ENCODE results near the gene B4GALNT4.
A peak's percentile ranks its signal among the peaks of the same experiment; 100 is the strongest.
"Not testable (repeated sequence)": the region's sequence is repeated elsewhere in the genome, so short reads cannot be mapped to it uniquely, and the experiment has no call there.

Gene B4GALNT4

DNA sequence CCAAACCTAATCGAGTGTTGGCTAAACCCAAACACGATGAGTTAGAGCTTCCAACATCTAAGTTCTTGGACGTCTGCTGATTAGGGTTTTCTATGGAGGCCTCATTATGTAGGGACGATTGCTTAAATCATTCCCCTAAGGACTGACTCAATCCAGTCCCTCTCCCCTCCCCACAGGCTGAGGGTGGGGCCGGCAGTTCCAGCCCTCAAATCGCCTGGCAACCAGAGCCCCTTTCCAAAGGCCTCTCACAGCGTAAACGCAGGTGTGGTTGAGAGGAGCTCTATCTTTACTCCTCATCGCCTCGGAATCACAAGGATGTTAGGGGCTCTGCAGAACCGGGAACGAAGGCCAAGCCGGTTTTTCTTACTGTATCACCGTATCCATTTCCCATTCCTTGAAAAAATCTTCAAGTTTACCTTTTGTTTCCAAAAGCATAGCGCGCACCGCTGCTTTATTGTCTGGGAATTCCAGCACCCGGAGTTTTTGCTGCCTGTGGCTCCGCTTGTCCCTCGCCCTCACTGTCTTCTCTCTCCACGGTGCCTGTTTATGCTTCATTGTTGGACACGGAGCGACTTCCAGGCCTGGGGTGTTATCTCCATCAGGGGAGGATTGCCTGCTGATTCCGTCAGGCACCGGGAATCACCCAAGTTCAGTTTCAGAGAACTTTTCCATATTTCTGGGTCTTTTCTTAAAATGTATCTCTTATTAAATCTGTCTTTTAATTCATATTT, 34.9 kb upstream of the B4GALNT4 start:
- no peak for DNase-seq (ENCODE audit: low spot score)

DNA sequence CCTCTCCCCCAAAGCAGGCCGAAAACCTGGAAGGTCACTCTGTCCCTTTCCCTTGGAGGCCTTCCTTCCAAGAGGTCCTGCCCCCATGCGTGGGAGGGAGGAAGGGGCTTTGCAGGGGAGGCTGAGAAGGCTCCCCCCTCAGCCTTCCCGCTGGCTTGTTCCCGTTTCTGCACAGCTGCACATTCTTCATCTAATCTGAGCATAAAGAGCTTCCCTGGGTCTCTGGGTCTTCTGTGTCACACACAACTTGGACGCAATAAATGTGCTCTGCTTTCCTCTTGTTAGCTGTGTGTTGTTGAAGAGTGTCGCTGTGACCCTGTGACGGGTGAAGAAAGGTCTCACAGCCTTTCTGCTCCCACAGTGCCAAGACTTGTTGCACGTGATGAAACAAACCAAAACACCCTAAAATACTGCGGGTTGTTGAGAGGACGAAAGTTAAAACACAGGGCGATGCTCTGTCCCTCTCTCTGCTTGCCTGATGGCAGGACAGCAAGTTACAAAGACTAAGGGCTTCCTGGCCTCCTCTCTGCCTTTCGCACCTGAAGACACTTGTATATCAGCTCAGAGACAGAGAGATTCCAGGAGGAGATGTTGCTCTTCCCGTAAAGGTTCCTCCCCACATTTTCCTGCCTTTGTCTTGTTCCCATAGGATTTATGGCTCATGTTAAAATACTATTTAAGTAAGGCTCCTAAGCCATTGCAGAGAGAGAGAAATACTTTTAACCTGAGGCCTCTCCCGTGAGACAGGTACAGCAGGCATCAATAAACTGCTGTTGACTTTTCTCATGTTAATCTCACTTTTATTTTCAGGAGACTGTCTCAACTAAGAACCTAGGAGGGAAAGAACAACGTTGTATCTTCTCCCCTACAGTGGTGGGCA, 33.3 kb upstream of the B4GALNT4 start:
- DNase-seq (ENCODE audit: low spot score) = no peak

GRCh38 chr11:336659-337198, 32.6 kb upstream of the B4GALNT4 start:
- DNase-seq (ENCODE audit: low spot score) = no peak

DNA sequence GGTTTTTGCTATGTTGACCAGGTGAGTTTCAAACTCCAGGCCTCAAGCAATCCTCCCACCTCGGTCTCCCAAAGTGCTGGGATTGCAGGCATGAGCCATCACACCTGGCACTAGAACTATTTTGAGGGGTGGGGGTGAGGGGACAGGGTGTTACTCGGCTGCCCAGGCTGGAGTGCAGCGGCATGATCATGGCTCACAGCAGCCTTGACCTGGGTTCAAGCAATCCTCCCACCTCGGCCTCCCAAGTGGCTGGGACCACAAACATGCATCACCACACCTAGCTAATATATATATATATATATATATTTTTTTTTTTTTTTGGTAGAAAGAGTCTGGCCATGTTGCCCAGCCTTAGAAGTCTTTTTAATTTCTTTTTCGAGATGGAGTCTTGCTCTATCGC, 31.6 kb upstream of the B4GALNT4 start:
- DNase-seq (ENCODE audit: low spot score) = no peak

DNA sequence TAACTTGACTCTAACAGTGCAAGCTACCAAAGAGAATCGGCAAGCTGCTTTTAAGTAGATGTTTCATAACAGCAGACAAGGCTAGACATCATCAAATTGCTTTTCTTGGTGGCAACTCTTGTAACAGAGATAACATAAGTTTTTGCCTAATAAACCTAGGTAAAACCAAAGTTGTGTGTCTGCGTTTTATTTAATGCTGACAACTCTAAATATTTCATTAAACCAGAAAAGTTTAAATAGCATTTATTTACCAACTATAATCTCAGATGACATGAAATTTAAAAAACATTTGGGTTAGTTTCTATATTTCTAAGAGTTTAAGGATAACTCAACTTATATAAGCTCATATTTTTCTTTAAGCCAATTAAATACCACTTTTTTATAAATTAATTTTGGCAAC, 29.3 kb upstream of the B4GALNT4 start:
- no peak for DNase-seq (ENCODE audit: low spot score)

- DNase-seq (ENCODE audit: low spot score) = no peak
Observed at GRCh38 chr11:340539-341512, 28.5 kb upstream of the B4GALNT4 start.

DNA sequence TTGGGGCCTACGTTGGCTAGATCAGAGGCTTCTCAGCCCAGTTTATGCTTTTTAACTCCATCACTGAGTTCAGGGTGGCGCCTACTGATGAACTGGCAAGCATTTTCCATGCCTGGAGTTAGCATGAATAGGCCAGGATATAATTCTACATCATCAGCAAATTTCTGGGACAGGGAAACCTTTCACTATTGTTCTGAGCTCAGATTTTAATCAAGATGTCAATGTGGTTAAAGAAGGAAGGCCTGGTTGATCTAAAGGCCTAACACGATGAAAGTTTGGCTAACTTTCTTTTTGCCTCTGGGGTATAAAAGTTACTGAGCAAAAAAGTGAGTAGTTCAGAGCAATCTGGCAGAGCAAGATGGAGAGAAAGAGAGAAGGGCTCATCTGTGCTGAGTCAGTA, 27.0 kb upstream of the B4GALNT4 start:
- no peak for DNase-seq (ENCODE audit: low spot score)

GRCh38 chr11:344836-345578, 24.3 kb upstream of the B4GALNT4 start:
- no peak for DNase-seq (ENCODE audit: low spot score)

DNA sequence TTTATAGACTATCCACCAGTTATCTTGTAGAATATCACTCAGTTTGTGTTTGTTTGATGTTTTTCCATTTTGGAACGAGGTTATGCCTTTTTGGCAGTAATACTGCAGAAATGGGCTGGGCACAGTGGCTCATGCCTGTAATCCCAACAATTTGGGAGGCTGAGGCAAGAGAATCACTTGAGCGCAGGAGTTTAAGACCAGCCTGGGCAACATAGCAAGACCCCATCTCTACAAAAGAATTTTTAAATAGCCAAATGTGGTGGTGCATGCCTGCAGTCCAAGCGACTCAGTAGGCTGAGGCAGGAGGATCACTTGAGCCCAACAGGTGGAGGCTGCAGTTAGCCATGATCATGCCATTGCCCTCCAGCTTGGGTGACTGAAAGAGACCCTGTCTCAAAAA, 22.8 kb upstream of the B4GALNT4 start:
- no peak for DNase-seq (ENCODE audit: low spot score)

DNA sequence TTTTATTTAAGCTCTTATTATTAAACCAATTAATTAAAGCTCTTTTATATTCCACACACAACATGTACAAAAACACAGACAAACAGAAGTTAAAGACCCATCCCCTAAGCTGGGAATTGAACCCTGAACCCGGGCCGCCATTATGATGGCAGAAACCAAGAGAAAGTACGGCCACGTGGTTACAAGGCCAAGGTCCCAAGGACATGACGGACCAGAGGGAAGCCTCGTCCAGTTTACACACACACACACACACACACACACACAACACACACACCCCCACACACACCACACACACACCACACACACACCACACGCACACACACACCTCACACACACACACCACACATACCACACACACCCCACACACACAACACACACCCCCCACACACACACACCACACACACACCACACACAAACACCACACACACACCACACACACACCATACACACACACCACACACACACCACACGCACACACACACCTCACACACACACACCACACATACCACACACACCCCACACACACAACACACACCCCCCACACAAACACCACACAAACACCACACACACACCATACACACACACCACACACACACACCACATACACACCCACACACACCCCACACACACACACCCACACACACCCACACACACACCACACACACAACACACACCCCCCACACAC, 19.9 kb upstream of the B4GALNT4 start:
- not testable (repeated sequence) for DNase-seq (ENCODE audit: low spot score)

DNA sequence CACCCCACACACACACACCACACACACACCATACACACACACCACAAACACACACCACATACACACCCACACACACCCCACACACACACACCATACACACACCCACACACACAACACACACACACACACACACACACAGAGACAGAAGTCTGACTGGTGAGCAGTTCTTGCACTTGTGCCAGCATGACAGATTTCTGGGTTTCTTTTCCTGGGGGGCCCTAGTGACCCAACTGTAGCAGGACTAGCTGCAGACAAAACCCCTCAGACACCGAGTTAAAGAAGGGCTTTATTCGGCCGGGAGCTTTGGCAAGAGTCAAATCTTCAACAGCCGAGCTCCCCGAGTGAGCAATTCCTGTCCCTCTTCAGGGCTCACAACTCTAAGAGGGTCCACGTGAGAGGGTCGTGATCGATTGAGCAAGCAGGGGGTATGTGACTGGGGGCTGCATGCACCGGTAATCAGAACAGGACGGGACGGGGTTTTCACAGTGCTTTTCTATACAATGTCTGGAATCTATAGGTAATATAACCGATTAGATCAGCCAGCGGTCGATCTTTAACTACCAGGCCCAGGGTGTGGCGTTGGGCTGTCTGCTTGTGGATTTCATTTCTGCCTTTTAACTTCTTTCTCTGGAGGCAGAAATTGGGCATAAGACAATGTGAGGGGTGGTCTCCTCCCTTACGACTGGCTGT, 19.1 kb upstream of the B4GALNT4 start:
- DNase-seq (ENCODE audit: low spot score) = not testable (repeated sequence)

- DNase-seq (ENCODE audit: low spot score) = no peak
Observed at GRCh38 chr11:350723-351255, 18.5 kb upstream of the B4GALNT4 start.

- DNase-seq (ENCODE audit: low spot score) = no peak
Observed at GRCh38 chr11:351411-351810, 17.9 kb upstream of the B4GALNT4 start.

DNA sequence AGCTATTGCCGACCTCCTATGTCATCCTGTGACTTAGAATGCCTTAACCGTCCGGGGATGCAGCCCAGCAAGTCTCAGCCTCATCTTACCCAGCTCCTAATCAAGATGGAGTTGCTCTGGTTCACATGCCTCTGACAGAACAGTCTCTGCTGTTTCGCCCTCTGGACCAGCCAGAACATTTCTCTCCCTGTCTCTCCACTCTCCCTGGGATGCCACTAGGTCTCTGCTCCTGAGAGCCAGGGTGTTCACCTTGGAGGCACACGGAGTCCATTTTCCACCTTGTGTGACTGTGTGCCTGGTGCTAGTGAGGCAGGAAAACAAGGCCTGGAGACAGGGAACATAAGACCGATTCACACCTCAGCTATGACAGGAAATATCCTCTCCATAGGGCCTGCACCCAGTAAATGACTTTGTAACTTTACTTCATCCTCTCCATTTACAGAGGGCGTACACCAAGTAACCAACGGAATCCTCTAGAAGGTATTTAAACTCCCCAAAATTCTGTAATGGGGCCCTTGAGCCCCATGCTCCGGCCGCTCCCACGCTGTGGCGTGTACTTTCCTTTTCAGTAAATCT, 16.8 kb upstream of the B4GALNT4 start:
- no peak for DNase-seq (ENCODE audit: low spot score)

DNA sequence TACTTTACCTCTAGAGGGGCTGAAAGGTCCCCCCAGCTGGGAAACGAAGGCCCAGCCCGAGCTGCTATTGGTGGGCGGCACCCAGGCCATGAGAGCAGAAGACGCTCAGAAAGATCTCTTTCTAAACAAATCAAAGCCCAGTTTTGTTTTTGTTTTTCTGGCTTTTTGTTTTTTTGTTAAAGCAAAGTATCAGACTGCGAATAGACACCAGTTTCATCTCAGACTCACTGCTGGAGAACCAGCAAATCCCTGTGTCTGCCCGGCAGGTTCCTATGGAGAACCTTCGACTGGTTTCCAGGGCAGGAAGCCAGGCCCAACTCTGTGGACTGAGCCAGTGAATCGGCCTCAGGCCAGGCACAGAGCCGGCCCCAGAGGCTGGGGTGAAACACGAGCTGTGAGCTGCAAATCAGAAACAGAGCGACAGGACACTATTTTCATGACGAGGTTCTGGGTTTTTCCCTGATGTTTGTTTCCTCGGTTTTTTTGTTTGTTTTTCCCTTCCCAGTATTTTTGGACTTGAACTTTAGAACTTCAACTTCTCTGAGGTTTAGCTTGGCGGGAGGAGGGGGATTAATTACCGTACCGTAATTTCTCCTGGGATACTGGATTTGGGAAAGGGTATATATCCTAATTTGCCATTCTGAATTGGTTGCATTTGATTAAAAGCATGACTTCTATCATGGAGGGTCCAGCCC, 16.0 kb upstream of the B4GALNT4 start:
- DNase-seq (ENCODE audit: low spot score) = no peak

DNA sequence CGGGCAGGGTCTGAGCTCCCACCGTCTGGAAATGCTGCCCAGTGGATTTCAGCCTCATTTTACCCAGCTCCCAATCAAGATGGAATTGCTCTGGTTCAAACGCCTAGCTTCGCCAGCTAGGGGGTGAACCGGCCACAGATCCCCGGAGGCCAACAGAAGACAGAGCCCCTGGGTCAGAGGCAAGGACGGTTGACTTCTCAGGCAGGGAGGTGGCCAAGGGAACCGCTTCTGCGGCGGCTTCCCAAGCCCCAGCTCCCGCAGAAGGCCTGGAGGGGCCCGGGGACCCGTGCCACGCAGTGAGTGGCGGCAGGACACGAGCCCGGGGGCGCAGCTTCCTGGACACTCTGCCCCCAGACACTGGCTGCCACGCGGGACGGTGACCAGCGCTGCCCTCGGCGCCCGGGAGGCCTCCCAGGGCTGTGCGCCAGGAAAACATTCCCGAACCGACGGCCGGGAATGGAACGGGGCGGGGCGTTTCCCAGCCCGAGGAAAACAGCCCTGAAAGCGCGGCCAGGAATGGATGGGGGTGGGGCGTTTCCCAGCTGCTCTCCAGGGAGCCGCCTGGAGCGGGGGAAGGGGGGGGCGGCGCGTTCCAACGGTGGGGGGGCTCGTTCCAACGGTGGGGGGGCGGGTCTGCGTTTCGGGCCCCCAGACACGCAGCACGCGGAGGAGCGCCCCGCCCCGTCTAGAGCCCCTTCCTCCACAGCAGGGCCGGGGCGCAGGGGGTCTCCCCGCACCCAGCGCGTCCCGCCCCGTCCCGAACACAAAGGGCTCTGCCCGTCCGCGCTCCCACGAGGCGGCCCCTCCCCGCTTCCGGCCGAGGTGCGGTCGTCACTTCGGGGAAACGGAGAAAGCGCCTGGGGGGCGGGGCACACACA, 13.5 kb upstream of the B4GALNT4 start:
- peak; percentile 81 for DNase-seq (ENCODE audit: low spot score)

- no peak for DNase-seq (ENCODE audit: low spot score)
Observed at GRCh38 chr11:356610-357009, 12.7 kb upstream of the B4GALNT4 start.

DNA sequence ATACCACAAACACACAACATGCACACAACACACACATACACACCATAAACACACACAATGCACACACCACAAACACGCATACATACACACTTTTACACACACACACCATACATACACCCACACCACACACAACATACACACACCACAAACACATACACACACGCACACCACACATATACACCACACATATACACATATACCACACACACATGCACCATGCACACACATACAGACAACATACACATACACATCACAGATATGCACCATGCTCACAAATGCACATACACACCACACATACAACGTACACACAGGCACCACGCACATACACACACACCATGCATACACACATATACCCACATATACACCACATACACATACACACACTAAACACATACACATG, 11.7 kb upstream of the B4GALNT4 start:
- DNase-seq (ENCODE audit: low spot score) = no peak
